ENCODE results near the gene TMEM250. TPM values are rescaled to one million over a fixed set of nuclear protein-coding genes. Genes with fewer than 3 reads are reported as not detected.
"Not testable (repeated sequence)": the region's sequence is repeated elsewhere in the genome, so short reads cannot be mapped to it uniquely, and the experiment has no call there.

Gene TMEM250
- total RNA-seq, 1 donor from 2014 or later, result 24.0 TPM

- Histone ChIP-seq H3K27ac (ENCODE audit: low read depth, low read length) (no peak overlapping the region), H3K36me3 (ENCODE audit: control insufficient read depth in 3 of 3, insufficient read depth in 3 of 3, low read length in 3 of 3) (no peaks in the 10 kb centered on the region), H3K9ac (ENCODE audit: low read depth in 1 of 3, low read length in 3 of 3) (no peak overlapping the region), H3K4me3 (ENCODE audit: low read length in 3 of 3) (no peak overlapping the region), H3K4me1 (ENCODE audit: control insufficient read depth in 3 of 3, insufficient read depth in 3 of 3, low read length in 3 of 3) (no peaks in the 10 kb centered on the region), H3K9me3 (ENCODE audit: control insufficient read depth in 3 of 3, low read length in 3 of 3) (no peaks in the 10 kb centered on the region), H3K27me3 (ENCODE audit: control insufficient read depth in 3 of 3, insufficient read depth in 3 of 3, low read length in 3 of 3) (peaks cover 19 to 42% (median 40%) of the 10 kb centered on the region in 3 donors)
These were observed 34.8 kb upstream of the TMEM250 start for GRCh38 chr9:136153381-136154065.

GRCh38 chr9:136152931-136153330, 34.3 kb upstream of the TMEM250 start:
- no peaks in the 10 kb centered on the region for H3K36me3 ChIP-seq (ENCODE audit: control insufficient read depth in 3 of 3, insufficient read depth in 3 of 3, low read length in 3 of 3)
- peaks cover 25 to 44% (median 40%) of the 10 kb centered on the region in 3 donors for H3K27me3 ChIP-seq (ENCODE audit: control insufficient read depth in 3 of 3, insufficient read depth in 3 of 3, low read length in 3 of 3)

GRCh38 chr9:136152543-136152866, 33.8 kb upstream of the TMEM250 start:
- no peaks in the 10 kb centered on the region for H3K36me3 ChIP-seq (ENCODE audit: control insufficient read depth in 3 of 3, insufficient read depth in 3 of 3, low read length in 3 of 3)
- no peak overlapping the region for H3K4me3 ChIP-seq (ENCODE audit: low read length in 3 of 3)
- no peak overlapping the region for H3K9ac ChIP-seq (ENCODE audit: low read depth in 1 of 3, low read length in 3 of 3)
- peaks cover 29 to 44% (median 40%) of the 10 kb centered on the region in 3 donors for H3K27me3 ChIP-seq (ENCODE audit: control insufficient read depth in 3 of 3, insufficient read depth in 3 of 3, low read length in 3 of 3)
- no peak overlapping the region for H3K27ac ChIP-seq (ENCODE audit: low read depth, low read length)
- no peaks in the 10 kb centered on the region for H3K9me3 ChIP-seq (ENCODE audit: control insufficient read depth in 3 of 3, low read length in 3 of 3)
- H3K4me1 ChIP-seq (ENCODE audit: control insufficient read depth in 3 of 3, insufficient read depth in 3 of 3, low read length in 3 of 3), result peaks cover 0 to 2% (median 0%) of the 10 kb centered on the region in 3 donors

More at GRCh38 chr9:136152931-136153330, 34.3 kb upstream of the TMEM250 start:
- Histone ChIP-seq H3K9ac (ENCODE audit: low read depth in 1 of 3, low read length in 3 of 3) (no peak overlapping the region), H3K4me1 (ENCODE audit: control insufficient read depth in 3 of 3, insufficient read depth in 3 of 3, low read length in 3 of 3) (peaks cover 0 to 2% (median 0%) of the 10 kb centered on the region in 3 donors), H3K4me3 (ENCODE audit: low read length in 3 of 3) (no peak overlapping the region), H3K9me3 (ENCODE audit: control insufficient read depth in 3 of 3, low read length in 3 of 3) (no peaks in the 10 kb centered on the region), H3K27ac (ENCODE audit: low read depth, low read length) (no peak overlapping the region)

GRCh38 chr9:136151848-136152542, 33.3 kb upstream of the TMEM250 start:
- Histone ChIP-seq H3K4me3 (ENCODE audit: low read length in 3 of 3) (no peak overlapping the region), H3K36me3 (ENCODE audit: control insufficient read depth in 3 of 3, insufficient read depth in 3 of 3, low read length in 3 of 3) (no peaks in the 10 kb centered on the region), H3K27ac (ENCODE audit: low read depth, low read length) (no peak overlapping the region), H3K9ac (ENCODE audit: low read depth in 1 of 3, low read length in 3 of 3) (no peak overlapping the region), H3K27me3 (ENCODE audit: control insufficient read depth in 3 of 3, insufficient read depth in 3 of 3, low read length in 3 of 3) (peaks cover 35 to 46% (median 46%) of the 10 kb centered on the region in 3 donors), H3K9me3 (ENCODE audit: control insufficient read depth in 3 of 3, low read length in 3 of 3) (no peaks in the 10 kb centered on the region), H3K4me1 (ENCODE audit: control insufficient read depth in 3 of 3, insufficient read depth in 3 of 3, low read length in 3 of 3) (peaks cover 0 to 2% (median 0%) of the 10 kb centered on the region in 3 donors)

GRCh38 chr9:136151214-136151804, 32.6 kb upstream of the TMEM250 start:
- H3K4me3 ChIP-seq (ENCODE audit: low read length in 3 of 3), result no peak overlapping the region
- no peaks in the 10 kb centered on the region for H3K9me3 ChIP-seq (ENCODE audit: control insufficient read depth in 3 of 3, low read length in 3 of 3)
- H3K4me1 ChIP-seq (ENCODE audit: control insufficient read depth in 3 of 3, insufficient read depth in 3 of 3, low read length in 3 of 3), result peaks cover 0 to 2% (median 0%) of the 10 kb centered on the region in 3 donors
- no peaks in the 10 kb centered on the region for H3K36me3 ChIP-seq (ENCODE audit: control insufficient read depth in 3 of 3, insufficient read depth in 3 of 3, low read length in 3 of 3)
- H3K9ac ChIP-seq (ENCODE audit: low read depth in 1 of 3, low read length in 3 of 3), result no peak overlapping the region
- H3K27me3 ChIP-seq (ENCODE audit: control insufficient read depth in 3 of 3, insufficient read depth in 3 of 3, low read length in 3 of 3), result peaks cover 39 to 49% (median 46%) of the 10 kb centered on the region in 3 donors
- no peak overlapping the region for H3K27ac ChIP-seq (ENCODE audit: low read depth, low read length)

- not testable (repeated sequence) for H3K9me3 ChIP-seq (ENCODE audit: control insufficient read depth in 3 of 3, low read length in 3 of 3); H3K9ac ChIP-seq (ENCODE audit: low read depth in 1 of 3, low read length in 3 of 3); H3K27ac ChIP-seq (ENCODE audit: low read depth, low read length); H3K4me1 ChIP-seq (ENCODE audit: control insufficient read depth in 3 of 3, insufficient read depth in 3 of 3, low read length in 3 of 3); H3K4me3 ChIP-seq (ENCODE audit: low read length in 3 of 3); H3K36me3 ChIP-seq (ENCODE audit: control insufficient read depth in 3 of 3, insufficient read depth in 3 of 3, low read length in 3 of 3)
- H3K27me3 ChIP-seq (ENCODE audit: control insufficient read depth in 3 of 3, insufficient read depth in 3 of 3, low read length in 3 of 3), result peaks cover 40 to 49% (median 46%) of the 10 kb centered on the region in 3 donors
These were observed 32.1 kb upstream of the TMEM250 start for GRCh38 chr9:136150664-136151213.

GRCh38 chr9:136149853-136150252, 31.2 kb upstream of the TMEM250 start:
- Histone ChIP-seq H3K4me3 (ENCODE audit: low read length in 3 of 3) (no peak overlapping the region), H3K36me3 (ENCODE audit: control insufficient read depth in 3 of 3, insufficient read depth in 3 of 3, low read length in 3 of 3) (no peaks in the 10 kb centered on the region), H3K27me3 (ENCODE audit: control insufficient read depth in 3 of 3, insufficient read depth in 3 of 3, low read length in 3 of 3) (peaks cover 40 to 49% (median 46%) of the 10 kb centered on the region in 3 donors), H3K9me3 (ENCODE audit: control insufficient read depth in 3 of 3, low read length in 3 of 3) (no peaks in the 10 kb centered on the region), H3K9ac (ENCODE audit: low read depth in 1 of 3, low read length in 3 of 3) (no peak overlapping the region), H3K27ac (ENCODE audit: low read depth, low read length) (no peak overlapping the region), H3K4me1 (ENCODE audit: control insufficient read depth in 3 of 3, insufficient read depth in 3 of 3, low read length in 3 of 3) (peaks cover 0 to 2% (median 0%) of the 10 kb centered on the region in 3 donors)

GRCh38 chr9:136149337-136149736, 30.7 kb upstream of the TMEM250 start:
- no peaks in the 10 kb centered on the region for H3K9me3 ChIP-seq (ENCODE audit: control insufficient read depth in 3 of 3, low read length in 3 of 3)
- no peak overlapping the region for H3K27ac ChIP-seq (ENCODE audit: low read depth, low read length)
- no peaks in the 10 kb centered on the region for H3K36me3 ChIP-seq (ENCODE audit: control insufficient read depth in 3 of 3, insufficient read depth in 3 of 3, low read length in 3 of 3)
- H3K4me1 ChIP-seq (ENCODE audit: control insufficient read depth in 3 of 3, insufficient read depth in 3 of 3, low read length in 3 of 3), result peaks cover 0 to 2% (median 0%) of the 10 kb centered on the region in 3 donors
- peaks cover 43 to 52% (median 48%) of the 10 kb centered on the region in 3 donors for H3K27me3 ChIP-seq (ENCODE audit: control insufficient read depth in 3 of 3, insufficient read depth in 3 of 3, low read length in 3 of 3)
- H3K9ac ChIP-seq (ENCODE audit: low read depth in 1 of 3, low read length in 3 of 3), result no peak overlapping the region
- no peak overlapping the region for H3K4me3 ChIP-seq (ENCODE audit: low read length in 3 of 3)

- Histone ChIP-seq H3K4me3 (ENCODE audit: low read length in 3 of 3) (no peak overlapping the region), H3K27ac (ENCODE audit: low read depth, low read length) (no peak overlapping the region), H3K4me1 (ENCODE audit: control insufficient read depth in 3 of 3, insufficient read depth in 3 of 3, low read length in 3 of 3) (peaks cover 0 to 2% (median 0%) of the 10 kb centered on the region in 3 donors), H3K36me3 (ENCODE audit: control insufficient read depth in 3 of 3, insufficient read depth in 3 of 3, low read length in 3 of 3) (no peaks in the 10 kb centered on the region), H3K9ac (ENCODE audit: low read depth in 1 of 3, low read length in 3 of 3) (no peak overlapping the region), H3K9me3 (ENCODE audit: control insufficient read depth in 3 of 3, low read length in 3 of 3) (no peaks in the 10 kb centered on the region), H3K27me3 (ENCODE audit: control insufficient read depth in 3 of 3, insufficient read depth in 3 of 3, low read length in 3 of 3) (peaks cover 48 to 58% (median 54%) of the 10 kb centered on the region in 3 donors)
These were observed 30.1 kb upstream of the TMEM250 start for GRCh38 chr9:136148766-136149165.

Measured in skeletal muscle tissue (tissue), 4 donors.